Activated naive CD4-positive, alpha-beta T cell treated with anti-CD3 and anti-CD28 coated beads, Interleukin-2, amount 50 U/mL, for 16 hours (primary cell): Measurements from ENCODE around the gene TRDMT1.

ENCODE experiments used
- DNase-seq: peaks from one replicate; pipeline ENCODE4 v3.0.0-alpha.2; 2020

The TRDMT1 gene

GRCh38 chr10:17169803-17170202, 31.7 kb downstream of the TRDMT1 start:
- no peak for DNase-seq

- no peak for DNase-seq
These were observed 34.8 kb downstream of the TRDMT1 start for GRCh38 chr10:17166699-17167098.

- no peak for DNase-seq
These were observed 38.6 kb downstream of the TRDMT1 start for GRCh38 chr10:17162828-17163227.

- no peak for DNase-seq
These were observed 39.7 kb downstream of the TRDMT1 start for GRCh38 chr10:17161775-17162174.

- DNase-seq: no peak
These were observed 44.4 kb downstream of the TRDMT1 start for GRCh38 chr10:17157024-17157423.

- DNase-seq: no peak
These were observed 45.6 kb downstream of the TRDMT1 start for GRCh38 chr10:17155826-17156225.

- DNase-seq: no peak
These were observed 47.4 kb downstream of the TRDMT1 start for GRCh38 chr10:17154116-17154515.

- no peak for DNase-seq
These were observed 48.2 kb downstream of the TRDMT1 start for GRCh38 chr10:17153321-17153720.

- no peak for DNase-seq
These were observed 49.8 kb downstream of the TRDMT1 start for GRCh38 chr10:17151716-17152115.

- DNase-seq: no peak
These were observed 53.5 kb downstream of the TRDMT1 start for GRCh38 chr10:17147884-17148489.

- no peak for DNase-seq
These were observed 54.6 kb downstream of the TRDMT1 start for GRCh38 chr10:17146892-17147291.

GRCh38 chr10:17145239-17145638, 56.2 kb downstream of the TRDMT1 start:
- no peak for DNase-seq

GRCh38 chr10:17144757-17145156, 56.7 kb downstream of the TRDMT1 start:
- DNase-seq: peak; percentile 69

- DNase-seq: no peak
These were observed 57.4 kb downstream of the TRDMT1 start for GRCh38 chr10:17144032-17144431.

GRCh38 chr10:17143055-17143690, 58.3 kb downstream of the TRDMT1 start:
- DNase-seq: no peak

GRCh38 chr10:17141504-17142229, 59.8 kb downstream of the TRDMT1 start:
- DNase-seq: no peak

GRCh38 chr10:17140386-17140761, 61.1 kb downstream of the TRDMT1 start:
- no peak for DNase-seq

- DNase-seq: no peak
These were observed 62.9 kb downstream of the TRDMT1 start for GRCh38 chr10:17138460-17139042.

- DNase-seq: no peak
These were observed 66.7 kb downstream of the TRDMT1 start for GRCh38 chr10:17134737-17135260.

- no peak for DNase-seq
These were observed 67.2 kb downstream of the TRDMT1 start for GRCh38 chr10:17134282-17134681.

GRCh38 chr10:17129741-17130140, 71.7 kb downstream of the TRDMT1 start, which contains the start of gene CUBN:
TSS of gene CUBN (minus strand) at chr10:17129811. CDS start at chr10:17129765, 46 bp downstream.
- no peak for DNase-seq

GRCh38 chr10:17128261-17128660, 73.2 kb downstream of the TRDMT1 start:
- DNase-seq: no peak

- DNase-seq: no peak
These were observed 75.1 kb downstream of the TRDMT1 start for GRCh38 chr10:17126327-17126726.
